GM12878 (cell line): Measurements from ENCODE around the gene PRKCE.

Experiments
- EP300 ChIP-seq, 2 experiments: fragments of 150-350 bp in 1 of 2; IDR thresholded peaks; 2 replicates each; pipeline ENCODE4 v1.6.1; 2011 to 2012; ENCODE audit warnings: low read depth in 2 of 2, low read length in 2 of 2, borderline replicate concordance in 1 of 2, improper control_type of control experiment in 1 of 2, inconsistent platforms in 1 of 2; ENCODE audit not compliant: control insufficient read depth in 1 of 2
- ETV6 ChIP-seq, 2 experiments: fragments of 450-650 bp in 1 of 2; IDR thresholded peaks in 1 of 2; conservative IDR thresholded peaks in 1 of 2; 2 replicates each; pipeline ENCODE4 v1.6.1; 2014; ENCODE audit warnings: antibody characterized with exemption in 1 of 2, borderline replicate concordance in 1 of 2, low read depth in 1 of 2, mild to moderate bottlenecking in 1 of 2, moderate library complexity in 1 of 2
- KDM1A ChIP-seq: fragments of 200-600 bp; sonication (generic); IDR thresholded peaks from 2 replicates; pipeline ENCODE4 v1.6.1; 2016; ENCODE audit warnings: borderline replicate concordance
- POLR2A ChIP-seq: IDR thresholded peaks from 2 replicates; pipeline ENCODE4 v1.6.1; 2011; ENCODE audit warnings: low read depth, mild to moderate bottlenecking, low read length
- SIN3A ChIP-seq: IDR thresholded peaks from 2 replicates; pipeline ENCODE4 v1.6.1; 2012; ENCODE audit warnings: low read depth, low read length, improper control_type of control experiment
- TF ChIP-seq, protein P1 (sequence below), 3 experiments: IDR thresholded peaks in 2 of 3; conservative IDR thresholded peaks in 1 of 3; 2 replicates each; pipeline ENCODE4 v1.5.1; 2011; ENCODE audit warnings: low read depth in 3 of 3, low read length in 3 of 3, mild to moderate bottlenecking in 3 of 3, control low read depth in 2 of 3, moderate library complexity in 2 of 3, inconsistent platforms in 1 of 3, mixed read lengths in 1 of 3; ENCODE audit not compliant: control insufficient read depth in 2 of 3, insufficient read depth in 1 of 3; ENCODE audit errors: extremely low read depth in 1 of 3

DNA sequence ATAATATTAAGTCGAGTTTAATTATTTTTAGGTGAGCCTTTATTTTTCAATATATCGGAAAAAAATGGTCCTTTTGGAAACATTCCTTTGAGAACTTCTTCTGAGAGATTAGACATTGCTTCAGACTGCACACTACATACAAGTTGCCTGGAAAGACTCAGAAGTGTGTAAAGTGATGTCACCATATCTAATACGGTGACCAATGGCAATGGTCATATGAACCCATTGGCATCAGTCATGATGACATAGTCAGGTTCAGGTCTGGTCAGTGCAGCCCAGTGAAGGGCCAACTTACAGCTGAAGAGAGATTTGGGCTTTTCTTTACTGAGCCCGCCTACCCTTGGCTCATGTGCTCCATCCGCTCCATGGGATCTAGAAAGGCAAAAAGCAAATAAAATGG is 362.3 kb downstream of the PRKCE start:
- TF ChIP-seq ETV6 (conservative IDR thresholded peaks at IDR 0.05 in 1 of 2, IDR thresholded peaks at IDR 0.05 in 1 of 2; ENCODE audit: borderline replicate concordance in 1 of 2, low read depth in 1 of 2) (no peak), SIN3A (no peak), EP300 (IDR thresholded peaks at IDR 0.05; ENCODE audit: borderline replicate concordance in 1 of 2, control insufficient read depth in 1 of 2, low read depth in 2 of 2, low read length in 2 of 2) (no peak), POLR2A (no peak), KDM1A (no peak)
- TF ChIP-seq, protein P1, sequence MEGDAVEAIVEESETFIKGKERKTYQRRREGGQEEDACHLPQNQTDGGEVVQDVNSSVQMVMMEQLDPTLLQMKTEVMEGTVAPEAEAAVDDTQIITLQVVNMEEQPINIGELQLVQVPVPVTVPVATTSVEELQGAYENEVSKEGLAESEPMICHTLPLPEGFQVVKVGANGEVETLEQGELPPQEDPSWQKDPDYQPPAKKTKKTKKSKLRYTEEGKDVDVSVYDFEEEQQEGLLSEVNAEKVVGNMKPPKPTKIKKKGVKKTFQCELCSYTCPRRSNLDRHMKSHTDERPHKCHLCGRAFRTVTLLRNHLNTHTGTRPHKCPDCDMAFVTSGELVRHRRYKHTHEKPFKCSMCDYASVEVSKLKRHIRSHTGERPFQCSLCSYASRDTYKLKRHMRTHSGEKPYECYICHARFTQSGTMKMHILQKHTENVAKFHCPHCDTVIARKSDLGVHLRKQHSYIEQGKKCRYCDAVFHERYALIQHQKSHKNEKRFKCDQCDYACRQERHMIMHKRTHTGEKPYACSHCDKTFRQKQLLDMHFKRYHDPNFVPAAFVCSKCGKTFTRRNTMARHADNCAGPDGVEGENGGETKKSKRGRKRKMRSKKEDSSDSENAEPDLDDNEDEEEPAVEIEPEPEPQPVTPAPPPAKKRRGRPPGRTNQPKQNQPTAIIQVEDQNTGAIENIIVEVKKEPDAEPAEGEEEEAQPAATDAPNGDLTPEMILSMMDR (IDR thresholded peaks at IDR 0.05 in 2 of 3, conservative IDR thresholded peaks at IDR 0.05 in 1 of 3; ENCODE audit: control insufficient read depth in 2 of 3, extremely low read depth in 1 of 3, insufficient read depth in 1 of 3, low read depth in 3 of 3, low read length in 3 of 3) = no peak
